Activated CD8-positive, alpha-beta memory T cell treated with anti-CD3 and anti-CD28 coated beads for 24 hours (primary cell): ENCODE measurements around the gene MORN4.
A peak's percentile ranks its signal among the peaks of the same experiment; 100 is the strongest.
"Not testable (repeated sequence)": the region's sequence is repeated elsewhere in the genome, so short reads cannot be mapped to it uniquely, and the experiment has no call there.

Experiments
- DNase-seq: peaks from one replicate; pipeline ENCODE4 v3.0.0-alpha.2; 2020

MORN4 gene

DNA sequence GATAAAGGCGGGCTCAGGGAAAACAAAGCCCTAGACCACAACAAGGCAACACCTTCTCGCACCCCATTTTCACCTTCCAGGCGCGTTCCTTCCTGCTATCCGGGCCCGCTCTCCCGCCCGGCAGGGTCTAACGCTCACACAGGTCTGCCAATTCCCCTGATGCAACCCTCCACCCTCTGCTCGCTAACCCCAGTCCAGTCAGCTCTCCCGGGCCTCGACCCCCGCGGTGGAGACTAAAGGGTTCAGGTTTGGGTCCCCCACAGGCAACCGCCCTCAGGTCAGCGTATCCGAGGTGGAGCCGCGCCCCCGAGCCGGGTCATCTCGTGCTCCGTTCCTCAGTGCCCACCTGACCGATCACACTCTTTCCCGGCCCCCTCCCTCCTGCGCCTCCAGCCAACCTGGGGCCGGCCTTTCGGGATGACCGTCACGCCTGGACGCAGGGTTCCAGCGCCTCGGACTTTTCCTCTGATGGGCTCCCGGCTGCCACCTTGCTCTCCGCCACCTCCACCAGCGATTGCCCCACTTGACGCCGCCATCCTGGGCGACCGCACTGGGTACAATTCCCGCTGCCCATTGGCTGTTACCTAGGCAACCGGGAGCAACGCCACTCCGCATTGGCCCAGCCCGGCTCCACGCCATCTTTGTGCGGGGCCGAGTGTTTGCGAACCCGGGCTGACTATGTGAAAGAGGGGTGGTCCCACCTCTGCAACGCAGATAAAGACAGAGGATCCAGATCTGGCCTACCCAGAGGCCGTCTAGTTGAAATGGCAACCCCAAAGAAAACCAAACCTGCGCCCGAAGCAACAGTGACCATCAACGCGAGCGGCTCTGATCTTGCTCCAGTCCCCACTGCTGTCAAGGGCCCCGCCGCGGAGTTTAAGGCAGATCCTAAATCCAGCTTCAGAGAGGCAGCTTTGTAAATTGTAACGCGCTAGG lies at the start of gene MORN4:
Gene MORN4, minus strand, starts transcription at position 552 of the 936 bp plus-strand sequence. CDS start 13,847 bp downstream, outside the sequence.
- DNase-seq = peak; percentile 94

DNA sequence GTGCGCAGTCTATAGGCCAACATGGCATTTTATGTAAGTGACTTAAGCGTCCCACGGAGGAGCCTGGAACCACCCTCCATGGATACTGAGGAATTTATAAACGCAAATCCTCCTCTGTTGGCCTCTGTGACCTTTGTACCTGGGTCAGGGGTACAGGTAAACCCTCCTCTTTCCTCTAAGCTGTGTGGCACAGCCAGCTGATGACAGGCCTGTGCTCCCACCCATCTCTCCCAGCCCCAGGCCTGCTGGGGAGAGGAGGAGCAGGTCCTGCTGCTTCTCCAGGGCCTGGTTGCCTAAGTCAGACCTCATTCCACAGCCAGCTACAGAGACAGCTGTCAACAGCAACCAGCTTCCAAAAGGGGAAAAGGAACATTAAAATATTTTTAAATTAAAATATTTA lies 48.7 kb upstream of the MORN4 start:
- DNase-seq = no peak

DNA sequence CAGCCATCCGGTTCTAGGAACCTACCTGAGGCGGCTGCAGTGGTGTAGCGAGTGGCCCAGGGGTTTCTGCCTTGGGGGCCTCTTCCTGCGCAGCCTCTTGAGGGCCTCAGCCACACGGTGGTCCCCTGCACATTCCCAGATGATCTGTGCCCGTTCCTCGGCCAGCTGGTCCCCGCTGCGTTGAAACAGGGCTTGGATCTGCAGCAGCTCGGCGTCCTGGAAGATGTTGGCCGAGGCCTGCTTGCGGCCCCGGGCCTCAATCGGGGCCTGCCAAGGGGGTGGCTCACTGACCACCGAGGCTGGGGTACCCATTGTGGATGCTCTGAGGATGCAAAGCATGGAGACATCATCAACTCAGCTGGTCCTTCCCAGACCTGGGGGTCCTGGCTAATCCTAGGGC lies 46.3 kb upstream of the MORN4 start:
- no peak for DNase-seq

DNA sequence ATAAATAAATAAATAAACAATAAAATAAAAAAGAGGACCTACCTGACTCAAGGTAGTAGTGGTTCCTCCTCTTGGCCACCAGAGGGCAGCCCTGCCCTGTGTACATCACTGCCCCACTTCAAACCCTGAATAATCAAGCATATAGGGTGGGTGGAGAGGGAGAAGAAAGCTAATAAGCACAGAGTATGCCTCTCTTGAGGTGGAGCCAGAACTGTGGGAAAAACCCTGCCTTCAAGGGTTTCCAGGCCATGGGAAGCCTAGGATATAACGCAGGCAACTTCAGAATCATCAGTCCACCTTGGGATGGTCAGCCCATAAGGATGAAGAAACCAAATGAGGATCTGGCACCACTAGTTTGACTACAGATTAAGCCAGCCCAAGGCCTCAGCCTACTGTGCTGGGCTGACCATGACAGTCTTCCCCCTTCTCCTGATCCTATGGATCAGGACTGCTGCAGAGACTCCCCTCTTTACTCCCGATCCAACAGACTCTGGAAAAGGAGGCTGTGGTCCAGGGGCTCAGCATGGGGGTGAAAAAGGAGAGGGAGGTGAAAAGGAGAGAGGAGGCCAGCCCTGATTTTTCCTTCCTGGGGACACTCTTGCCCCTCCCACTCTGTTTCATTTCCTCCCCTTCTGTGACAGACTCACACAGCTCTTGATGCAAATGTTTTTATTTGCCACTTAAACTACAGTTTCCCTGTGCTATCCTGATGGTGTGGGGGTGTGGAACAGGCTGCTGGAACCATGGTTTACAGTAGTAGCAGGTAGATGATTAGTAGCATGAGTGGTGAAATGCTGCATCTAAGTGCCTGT lies 43.7 kb upstream of the MORN4 start:
- peak; percentile 71 for DNase-seq

DNA sequence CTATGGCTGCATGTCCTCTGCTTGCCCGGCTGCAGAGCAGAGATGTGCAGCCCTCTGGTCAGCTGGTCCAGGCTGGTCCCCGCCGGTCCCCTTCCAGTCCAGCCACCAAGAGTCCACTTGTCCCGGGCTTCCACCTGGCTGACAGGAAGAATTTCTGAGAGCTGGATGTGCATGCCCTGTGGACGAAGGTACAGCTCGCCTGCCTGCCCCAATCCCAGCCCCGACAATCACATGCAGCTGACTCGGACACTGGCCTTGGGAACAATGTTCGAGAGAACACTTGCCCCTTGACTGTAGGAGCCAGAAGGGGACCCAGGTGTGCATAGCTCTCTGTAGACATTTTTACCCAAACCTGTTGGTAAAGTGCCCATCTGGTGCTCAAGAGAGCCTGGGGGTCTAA lies 41.9 kb upstream of the MORN4 start:
- DNase-seq = no peak

DNA sequence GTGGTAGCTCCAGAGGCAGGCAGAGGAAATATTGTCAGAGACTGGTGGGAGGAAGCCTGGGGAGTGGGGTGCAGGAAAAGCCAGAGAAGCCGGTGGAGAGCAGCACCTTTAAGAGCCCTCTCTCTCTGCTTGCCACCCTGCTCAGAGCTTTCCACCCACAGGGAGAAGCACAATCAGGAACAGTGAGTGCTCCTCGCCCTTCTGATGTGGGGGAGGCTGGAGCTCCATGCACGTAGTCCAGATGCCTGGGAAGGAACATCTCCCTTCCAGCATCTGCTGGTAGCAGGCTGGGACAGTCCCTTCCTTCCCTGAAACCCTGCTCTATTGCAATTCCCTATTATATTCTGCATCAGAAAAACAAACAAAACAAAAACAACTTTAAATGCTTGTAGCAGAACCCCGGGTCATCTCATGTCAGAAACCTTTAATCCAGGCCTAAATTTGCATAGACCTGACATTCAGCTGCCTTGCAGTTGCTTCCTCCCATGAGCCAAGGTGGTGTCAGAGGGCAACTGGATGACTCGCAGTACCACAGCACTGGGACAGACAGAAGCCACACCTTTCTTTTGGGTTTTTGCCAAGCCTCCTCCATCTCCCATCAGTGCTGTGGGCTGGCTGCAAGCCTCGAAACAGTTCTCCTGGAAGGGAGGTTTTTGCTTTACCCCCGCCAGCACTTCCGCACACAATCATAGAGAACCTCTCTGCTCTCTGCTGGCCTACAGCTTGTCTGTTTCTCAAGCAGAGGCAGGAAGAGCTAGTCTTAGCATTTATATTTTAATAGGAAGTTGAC lies 40.6 kb upstream of the MORN4 start:
- no peak for DNase-seq

DNA sequence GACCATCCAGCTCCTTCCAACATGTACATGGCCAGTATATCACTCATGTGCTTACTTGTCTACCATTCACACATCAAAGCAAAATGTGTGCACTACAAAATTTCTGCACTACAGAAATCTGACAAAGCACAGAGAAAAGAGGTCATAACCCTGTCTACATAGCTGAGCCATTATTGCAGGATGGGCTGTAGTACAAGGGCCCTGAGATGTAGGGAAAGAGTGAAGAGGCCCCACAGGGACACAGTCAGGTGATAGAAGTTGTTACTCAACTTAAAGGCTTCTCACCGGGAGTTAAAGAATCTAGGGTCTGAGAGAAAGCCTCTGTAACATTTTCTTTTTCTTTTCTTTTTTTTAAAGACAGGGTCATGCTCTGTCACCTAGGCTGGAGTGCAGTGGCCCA lies 36.3 kb upstream of the MORN4 start:
- no peak for DNase-seq

DNA sequence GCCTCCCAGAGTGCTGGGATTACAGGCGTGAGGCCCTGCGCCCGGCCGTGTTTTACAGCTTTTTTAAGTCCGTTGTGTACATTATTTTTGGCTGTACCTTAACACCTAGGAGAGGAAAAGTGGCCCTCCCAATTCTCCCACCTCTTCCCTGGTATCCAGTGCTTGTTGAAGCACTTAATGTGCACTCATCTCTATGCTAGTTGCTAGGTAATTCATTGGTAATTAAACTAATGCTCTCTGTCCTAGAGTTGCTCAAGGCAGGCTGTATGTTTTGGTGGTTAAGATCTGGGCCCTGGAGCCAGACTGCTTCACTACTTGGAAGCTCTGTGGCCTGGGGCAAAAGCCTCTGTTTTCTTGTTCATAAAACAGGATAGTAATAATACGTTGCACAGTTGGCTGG lies 34.2 kb upstream of the MORN4 start:
- no peak for DNase-seq

DNA sequence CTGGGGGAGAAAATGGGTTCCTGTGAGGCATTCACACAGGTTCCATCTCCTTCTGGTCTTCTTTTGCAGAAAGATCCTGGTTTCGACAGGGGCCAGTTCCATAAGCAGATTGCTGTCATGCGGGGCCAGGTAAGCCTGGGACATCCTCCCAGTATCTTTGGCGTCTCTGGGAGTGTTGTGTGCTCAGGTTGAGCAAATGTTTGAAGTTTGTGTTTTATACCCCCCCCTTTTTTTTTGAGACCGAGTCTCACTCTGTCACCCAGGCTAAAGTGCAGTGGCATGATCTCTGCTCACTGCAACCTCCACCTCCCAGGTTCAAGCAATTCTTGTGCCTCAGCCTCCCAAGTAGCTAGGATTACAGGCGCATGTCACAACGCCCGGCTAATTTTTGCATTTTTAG lies 33.7 kb upstream of the MORN4 start:
- no peak for DNase-seq

DNA sequence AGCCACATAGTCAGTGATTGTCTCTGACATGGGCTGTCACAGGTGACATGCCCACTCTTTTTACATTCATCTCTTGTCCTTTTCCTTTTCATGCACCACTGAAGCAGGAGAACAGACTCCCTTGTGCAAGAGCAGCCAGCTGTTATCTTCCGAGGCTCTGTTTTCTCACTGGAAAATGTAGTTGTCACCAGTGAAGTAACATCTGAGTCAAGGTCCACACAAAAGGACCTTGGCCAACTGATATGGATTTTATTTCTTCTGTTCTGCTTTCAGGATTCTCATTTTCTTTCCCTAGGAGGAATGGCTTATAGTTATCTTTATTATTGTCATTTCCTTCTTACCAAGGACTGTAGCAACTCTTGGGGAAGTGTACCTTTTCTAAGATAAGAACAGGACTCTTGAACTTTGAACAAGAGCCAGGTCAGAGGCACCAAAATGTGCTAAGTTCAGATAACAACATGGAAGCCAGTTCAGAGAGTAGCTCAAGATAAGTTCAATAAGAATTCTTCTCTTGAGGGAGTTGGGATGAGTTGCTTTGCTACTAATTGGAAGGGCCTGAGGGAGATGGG lies 31.1 kb upstream of the MORN4 start:
- DNase-seq = no peak

DNA sequence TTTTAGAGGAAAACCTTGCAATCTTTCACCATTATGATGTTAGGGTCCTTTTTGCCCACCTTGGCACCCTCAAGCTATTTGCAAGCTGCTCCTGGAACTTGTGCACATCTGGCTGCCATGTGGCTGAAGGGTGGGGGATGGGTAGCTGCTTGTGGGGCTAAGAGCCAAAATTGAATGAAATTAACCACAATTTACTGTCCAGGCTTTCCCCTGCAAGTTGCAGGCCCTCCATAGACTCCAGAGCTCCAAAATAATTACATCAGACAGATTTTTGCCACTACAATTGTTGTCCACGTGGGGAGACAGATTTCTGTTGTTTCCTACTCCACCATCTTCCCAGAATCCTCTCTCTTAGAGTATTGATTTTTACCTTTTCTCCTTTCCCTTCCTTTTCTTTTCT lies 26.3 kb upstream of the MORN4 start:
- no peak for DNase-seq

DNA sequence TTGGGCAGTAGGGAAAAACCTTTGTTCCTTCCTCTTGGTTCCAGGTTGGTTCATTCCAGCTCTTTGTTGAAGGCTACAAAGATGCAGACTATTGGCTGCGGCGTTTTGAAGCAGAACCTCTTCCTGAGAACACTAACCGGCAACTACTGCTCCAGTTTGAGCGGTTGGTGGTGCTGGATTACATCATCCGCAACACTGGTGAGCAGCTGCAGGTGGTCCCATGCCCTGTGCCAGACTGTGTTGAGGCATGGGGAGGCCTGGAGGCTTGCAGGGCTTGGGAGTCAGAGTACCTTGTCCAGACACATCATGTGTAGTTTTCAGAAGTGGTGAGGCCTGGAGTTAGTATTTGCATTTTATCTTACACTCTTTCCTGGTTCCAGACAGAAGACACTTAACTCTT lies 23.5 kb upstream of the MORN4 start:
- no peak for DNase-seq

DNA sequence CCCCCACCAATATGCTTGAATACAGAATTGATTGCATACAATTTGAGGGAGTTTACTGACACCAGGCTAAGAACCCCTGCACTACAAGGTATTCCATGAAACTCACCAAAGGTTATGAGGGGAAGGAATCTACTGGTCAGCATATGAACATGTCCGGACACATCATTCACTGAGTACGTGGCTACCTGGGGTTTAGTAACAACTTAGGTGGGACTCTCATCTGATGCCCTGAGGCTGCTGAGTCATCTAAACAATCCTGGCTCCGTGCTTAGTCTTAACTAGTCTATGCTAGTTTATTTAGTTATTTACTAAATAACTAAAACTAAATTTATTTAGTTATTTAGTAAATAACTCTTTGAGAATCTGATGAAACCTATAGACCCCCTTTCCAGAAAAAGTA lies 18.5 kb upstream of the MORN4 start:
- no peak for DNase-seq

DNA sequence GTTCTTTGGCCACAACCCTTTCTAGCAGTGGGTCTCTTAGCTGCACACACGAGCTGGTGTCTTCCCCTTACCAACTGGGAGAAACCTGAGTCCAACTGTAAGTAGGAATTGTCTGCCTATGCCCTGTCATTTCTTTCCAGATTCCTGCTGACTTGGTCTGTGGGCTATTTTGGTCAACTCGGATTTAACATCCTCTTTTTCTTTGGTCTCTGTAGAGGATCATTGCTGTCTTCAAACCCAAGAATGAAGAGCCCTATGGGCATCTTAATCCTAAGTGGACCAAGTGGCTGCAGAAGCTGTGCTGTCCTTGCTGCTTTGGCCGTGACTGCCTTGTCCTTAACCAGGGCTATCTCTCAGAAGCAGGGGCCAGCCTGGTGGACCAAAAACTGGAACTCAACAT lies 17.4 kb upstream of the MORN4 start:
- no peak for DNase-seq

DNA sequence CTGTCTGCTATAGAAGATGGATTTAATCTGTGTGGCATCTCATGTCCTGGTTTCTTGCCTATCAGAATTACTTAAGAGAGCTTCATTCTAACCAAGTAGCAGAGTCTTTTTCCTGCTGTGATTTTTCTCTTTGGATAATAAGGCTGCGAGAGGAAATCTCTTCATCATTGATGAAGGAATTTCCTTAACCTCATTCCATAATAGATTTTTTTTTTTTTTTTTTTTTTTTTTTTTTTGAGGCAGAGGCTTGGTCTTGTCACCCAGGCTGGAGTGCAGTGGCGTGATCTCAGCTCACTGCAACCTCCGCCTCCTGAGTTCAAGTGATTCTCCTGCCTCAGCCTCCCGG lies 16.1 kb upstream of the MORN4 start:
- DNase-seq = not testable (repeated sequence)

DNA sequence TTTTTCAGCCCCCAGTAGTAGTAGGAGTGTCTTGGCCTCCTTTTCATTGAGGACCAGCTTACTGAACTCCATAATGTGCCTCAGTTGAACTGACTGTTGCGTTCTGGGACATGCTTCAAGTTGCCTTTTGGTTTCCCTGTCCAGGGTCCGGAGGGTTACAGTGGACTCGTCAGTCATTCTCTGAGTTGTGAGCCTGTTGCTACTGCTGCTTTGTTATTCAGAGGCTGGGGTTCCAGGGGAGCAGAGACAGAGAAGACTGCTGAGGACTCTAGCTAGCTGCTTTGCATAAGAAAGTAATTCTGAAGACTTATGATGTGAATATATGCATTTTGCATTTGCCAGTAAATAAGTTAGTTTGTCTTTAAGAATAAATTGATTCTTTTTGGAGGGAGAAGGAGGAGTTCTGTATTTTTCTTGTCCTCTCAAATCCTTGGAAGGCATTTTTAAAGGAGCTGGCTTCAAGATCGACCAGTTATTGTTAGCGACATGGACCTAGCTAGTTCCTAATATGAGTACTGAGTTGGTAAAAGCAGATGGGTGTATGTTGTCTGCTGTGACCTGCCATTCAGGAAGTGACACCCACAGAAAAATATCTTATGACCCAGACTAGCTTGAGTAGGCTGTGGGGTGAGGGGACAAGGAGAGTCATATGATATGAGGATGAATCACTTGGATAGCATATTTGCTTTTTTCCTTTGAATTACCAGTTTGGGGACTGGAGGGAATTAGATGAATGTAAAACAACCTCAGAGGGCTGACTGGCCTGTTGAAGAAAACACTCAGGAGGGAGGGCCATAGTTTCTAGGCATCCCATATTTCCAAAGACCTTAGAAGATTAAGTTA lies 15.5 kb upstream of the MORN4 start:
- DNase-seq = peak; percentile 57

DNA sequence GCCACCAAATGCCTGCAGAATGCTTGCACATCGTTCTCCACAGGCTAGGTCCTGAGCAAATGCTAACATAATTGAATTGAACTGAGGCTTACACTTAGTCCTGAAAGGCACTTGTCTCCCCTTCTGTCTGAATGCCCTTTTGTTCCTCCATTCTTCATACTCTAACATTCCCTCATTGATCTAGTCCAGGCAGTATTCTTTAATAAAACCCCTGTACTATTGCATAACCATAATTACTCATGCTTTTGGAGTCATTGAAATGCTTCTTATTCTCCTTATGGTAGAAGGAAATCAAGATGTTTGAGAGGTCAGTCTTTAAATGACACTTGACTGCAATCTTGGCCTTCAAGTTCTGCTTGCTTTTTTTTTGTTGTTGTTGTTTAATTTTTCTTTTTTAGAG lies 14.3 kb upstream of the MORN4 start:
- no peak for DNase-seq

DNA sequence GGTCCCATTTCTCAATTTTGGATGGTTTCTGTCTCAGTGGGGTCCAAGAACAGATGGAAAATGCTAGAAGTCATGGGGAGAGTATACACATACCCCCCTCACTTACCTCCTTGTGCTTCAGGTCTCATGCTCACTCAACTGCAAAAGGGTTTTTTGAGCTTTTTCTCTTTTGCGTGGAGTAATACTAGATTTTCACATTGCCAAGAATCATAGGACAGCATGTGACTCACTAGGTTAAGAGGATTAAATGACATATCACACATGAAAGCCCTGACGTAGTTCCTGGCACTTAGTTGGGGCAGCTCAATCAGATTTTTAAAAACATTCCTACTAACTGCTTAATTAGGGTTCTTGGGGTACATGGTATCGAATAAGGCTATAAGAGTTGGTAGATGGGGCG lies 11.6 kb upstream of the MORN4 start:
- no peak for DNase-seq

DNA sequence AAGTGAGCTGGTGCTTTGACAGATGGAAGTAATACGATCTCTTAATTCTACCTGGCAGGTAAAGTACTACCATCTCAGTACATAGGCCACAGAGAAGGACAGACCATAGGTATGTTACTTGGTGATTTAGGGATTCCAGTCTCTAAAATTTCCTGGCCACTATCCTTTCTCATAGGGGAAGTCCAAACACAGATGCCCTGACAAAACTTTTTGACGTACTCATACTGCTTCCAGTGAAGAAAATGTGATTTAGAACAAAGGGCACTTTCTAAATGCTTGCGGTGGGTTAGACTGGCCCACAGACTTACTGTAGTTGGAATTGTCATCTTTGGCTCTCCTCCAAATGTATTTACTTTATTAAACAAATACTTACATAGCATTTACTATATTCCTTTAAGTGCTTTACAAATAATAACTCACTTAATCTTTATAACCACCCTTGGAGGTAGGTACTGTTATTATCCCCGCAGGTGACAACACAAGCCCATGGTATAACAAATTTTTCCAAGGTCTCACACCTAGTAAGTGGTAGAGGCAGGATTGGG lies 10.2 kb upstream of the MORN4 start:
- no peak for DNase-seq

DNA sequence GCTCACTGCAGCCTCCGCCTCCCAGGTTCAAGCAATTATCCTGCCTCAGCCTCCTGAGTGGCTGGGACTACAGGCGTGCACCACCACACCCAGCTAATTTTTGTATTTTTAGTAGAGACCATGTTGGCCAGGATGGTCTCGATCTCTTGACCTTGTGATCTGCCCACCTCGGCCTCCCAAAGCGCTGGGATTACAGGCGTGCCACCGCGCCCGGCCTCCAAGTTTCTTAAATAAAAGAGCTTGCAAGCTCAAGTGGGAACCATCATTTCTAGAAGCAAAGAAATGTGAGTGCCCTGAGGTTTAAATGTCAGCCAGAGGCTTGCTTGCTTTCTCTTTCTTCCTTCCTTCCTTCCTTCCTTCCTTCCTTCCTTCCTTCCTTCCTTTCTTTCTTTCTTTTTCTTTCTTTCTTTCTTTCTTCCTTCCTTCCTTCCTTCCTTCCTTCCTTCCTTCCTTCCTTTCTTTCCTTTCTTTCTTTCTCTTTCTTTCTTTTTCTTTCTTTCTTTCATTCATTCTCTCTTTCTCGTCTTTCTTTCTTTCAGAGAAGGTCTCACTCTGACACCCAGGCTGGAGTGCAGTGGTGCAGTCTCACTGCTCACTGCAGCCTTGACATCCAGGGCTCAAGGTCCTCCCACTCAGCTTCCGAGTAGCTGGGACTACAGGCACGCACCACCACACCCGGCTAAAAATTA lies 9.3 kb upstream of the MORN4 start:
- not testable (repeated sequence) for DNase-seq
